HepG2 (cell line): ENCODE data around the gene RNF114. TPM values are rescaled to one million over a fixed set of nuclear protein-coding genes. Genes with fewer than 3 reads are reported as not detected.
"Not testable (repeated sequence)": the region's sequence is repeated elsewhere in the genome, so short reads cannot be mapped to it uniquely, and the experiment has no call there.

ENCODE experiments used
- ATAC-seq: fragments of 200-7000 bp; cut with Tn5 transposase; 3 replicates; pipeline ENCODE4 v1.9.1; 2020; ENCODE audit warnings: mild to moderate bottlenecking, moderate library complexity
- BruUV-seq: library from RNA; stranded (reverse); fragments of 400-500 nt; replicated peaks from 2 replicates; lab custom pipeline; 2021; lab: Mats Ljungman, UMichigan
- CTCF ChIA-PET: fragments of 300-600 bp; formaldehyde crosslinking; extraction: SDS; loops from one replicate; lab custom pipeline; 2021; ENCODE audit warnings: low total read pairs, inconsistent platforms, low intra/inter-chr PET ratio; lab: Yijun Ruan, JAX
- POLR2A ChIA-PET: fragments of 350-600 bp; sonication (Branson Sonifier 250); formaldehyde crosslinking; loops from one replicate; lab custom pipeline; 2020; ENCODE audit warnings: antibody characterized with exemption, inconsistent platforms; lab: Yijun Ruan, JAX
- DNase-seq: peaks from one replicate; pipeline ENCODE4 v3.0.0-alpha.2; 2015; ENCODE audit warnings: low spot score
- FAIRE-seq: peaks from 3 replicates; lab custom pipeline; 2011; peaks lifted over from hg19 to GRCh38; lab: Jason Lieb, UNC
- H2AFZ ChIP-seq: one replicate; pipeline ENCODE4 v1.6.1; 2011; ENCODE audit warnings: low read length, inconsistent platforms
- H3K27ac ChIP-seq: fragments of 300-600 bp; 3 replicates; pipeline ENCODE4 v1.8.0; 2011; ENCODE audit warnings: mixed run types, mild to moderate bottlenecking, mixed read lengths, low read length, inconsistent platforms; ENCODE audit not compliant: insufficient read depth; ENCODE audit errors: extremely low read length
- H3K27me3 ChIP-seq, 2 experiments: fragments of 200-600 bp in 1 of 2; 2 replicates in 1 of 2; 3 replicates in 1 of 2; pipeline versions ENCODE4 v1.6.0 to v1.8.0; 2011; ENCODE audit warnings: low read length in 2 of 2, mild to moderate bottlenecking in 2 of 2, moderate library complexity in 2 of 2, inconsistent platforms in 1 of 2; ENCODE audit not compliant: insufficient read depth in 2 of 2, control insufficient read depth in 1 of 2
- H3K36me3 ChIP-seq, 2 experiments: fragments of 200-600 bp in 1 of 2; replicated peaks in 1 of 2; 2 replicates in 1 of 2; 3 replicates in 1 of 2; pipeline versions ENCODE4 v1.5.1 to v1.8.0; 2011; ENCODE audit warnings: low read length in 2 of 2, inconsistent platforms in 1 of 2; ENCODE audit not compliant: insufficient read depth in 2 of 2, control insufficient read depth in 1 of 2
- H3K4me1 ChIP-seq: 2 replicates; pipeline ENCODE4 v1.5.1; 2012; ENCODE audit warnings: low read length, inconsistent platforms; ENCODE audit not compliant: insufficient read depth
- H3K4me2 ChIP-seq: 2 replicates; pipeline ENCODE4 v1.6.0; 2011; ENCODE audit warnings: low read depth, low read length, inconsistent platforms
- H3K4me3 ChIP-seq, 3 experiments: fragments of 200-600 bp in 1 of 3; sonication (generic), shearing (Covaris generic) in 1 of 3; replicated peaks in 1 of 3; 2 replicates each; pipeline ENCODE4 v1.5.1; 2011 to 2016; ENCODE audit warnings: low read length in 3 of 3, inconsistent platforms in 2 of 3, low read depth in 2 of 3, mild to moderate bottlenecking in 2 of 3, control low read depth in 1 of 3, mixed read lengths in 1 of 3; ENCODE audit not compliant: insufficient read depth in 1 of 3
- H3K79me2 ChIP-seq: one replicate; pipeline ENCODE4 v1.6.1; 2011; ENCODE audit warnings: low read length, inconsistent platforms; ENCODE audit not compliant: insufficient read depth
- H3K9ac ChIP-seq: 2 replicates; pipeline ENCODE4 v1.6.0; 2011; ENCODE audit warnings: mild to moderate bottlenecking, low read depth, low read length, inconsistent platforms; ENCODE audit not compliant: insufficient read depth
- H3K9me3 ChIP-seq: 2 replicates; pipeline ENCODE4 v1.5.1; 2012; ENCODE audit warnings: mild to moderate bottlenecking, low read length
- H4K20me1 ChIP-seq: 2 replicates; pipeline ENCODE4 v1.6.0; 2011; ENCODE audit warnings: inconsistent platforms, mild to moderate bottlenecking, low read length, moderate library complexity; ENCODE audit not compliant: insufficient read depth
- ARID4A ChIP-seq: sonication (generic); formaldehyde crosslinking; IDR thresholded peaks from 2 replicates; pipeline ENCODE4 v1.5.0; 2020; ENCODE audit warnings: mild to moderate bottlenecking, missing genetic modification reagents, borderline replicate concordance
- ATF7 ChIP-seq, 2 experiments: fragments of 450-650 bp in 1 of 2; sonication (generic) in 1 of 2; formaldehyde crosslinking in 1 of 2; IDR thresholded peaks; 2 replicates each; pipeline versions ENCODE4 v1.4.0 to v1.6.1; 2016 to 2020; ENCODE audit warnings: antibody characterized with exemption in 1 of 2, mild to moderate bottlenecking in 1 of 2, missing genetic modification reagents in 1 of 2
- FOXA3 ChIP-seq: IDR thresholded peaks from 2 replicates; pipeline ENCODE4 v1.6.1; 2016; ENCODE audit warnings: missing genetic modification reagents, missing compliant biosample characterization
- GATAD2A ChIP-seq: IDR thresholded peaks from 2 replicates; pipeline ENCODE4 v1.6.1; 2016
- HNF1A ChIP-seq, 2 experiments: sonication (generic) in 1 of 2; formaldehyde crosslinking in 1 of 2; IDR thresholded peaks; 2 replicates each; pipeline versions ENCODE4 v1.4.0 to v1.6.1; 2016 to 2020; ENCODE audit warnings: borderline replicate concordance in 1 of 2, low read depth in 1 of 2, mild to moderate bottlenecking in 1 of 2, missing genetic modification reagents in 1 of 2
- MEIS1 ChIP-seq: sonication (generic); formaldehyde crosslinking; IDR thresholded peaks from 2 replicates; pipeline ENCODE4 v1.9.0; 2021; ENCODE audit warnings: mild to moderate bottlenecking, missing genetic modification reagents, moderate library complexity, borderline replicate concordance
- NONO ChIP-seq, 2 experiments: fragments of 450-650 bp in 1 of 2; sonication (generic) in 1 of 2; formaldehyde crosslinking in 1 of 2; IDR thresholded peaks in 1 of 2; conservative IDR thresholded peaks in 1 of 2; 2 replicates each; pipeline versions ENCODE4 v1.6.1 to v1.8.0; 2017 to 2022; ENCODE audit warnings: mild to moderate bottlenecking in 1 of 2, missing genetic modification reagents in 1 of 2, moderate library complexity in 1 of 2
- RCOR2 ChIP-seq: IDR thresholded peaks from 2 replicates; pipeline ENCODE4 v1.6.1; 2016; ENCODE audit warnings: missing biosample characterization, missing genetic modification reagents
- RFXAP ChIP-seq: sonication (generic); formaldehyde crosslinking; IDR thresholded peaks from 2 replicates; pipeline ENCODE4 v1.4.0; 2020; ENCODE audit warnings: missing genetic modification reagents, borderline replicate concordance
- SAP130 ChIP-seq: IDR thresholded peaks from 2 replicates; pipeline ENCODE4 v1.6.1; 2016; ENCODE audit warnings: low read depth
- SOX5 ChIP-seq: IDR thresholded peaks from 2 replicates; pipeline ENCODE4 v1.6.1; 2016; ENCODE audit warnings: borderline replicate concordance
- TCF7 ChIP-seq: sonication (generic); IDR thresholded peaks from 2 replicates; pipeline ENCODE4 v1.6.1; 2016; ENCODE audit warnings: antibody characterized with exemption, low read depth
- ZNF12 ChIP-seq: sonication (generic); formaldehyde crosslinking; IDR thresholded peaks from 2 replicates; pipeline ENCODE4 v1.5.0; 2020; ENCODE audit warnings: missing genetic modification reagents
- WGBS: methylation state at CpG from one replicate; pipeline ENCODE4 v1.1.6; 2017; ENCODE audit warnings: low lambda C conversion rate; 5-methylcytosine and 5-hydroxymethylcytosine counted together
- in situ Hi-C: cut with HindIII; loops from 2 replicates; pipeline ENCODE4 v1.10.0; 2017; ENCODE audit warnings: low pct_unique_long_range_greater_than_20kb; ENCODE audit not compliant: extremely low pct_ligation_motif_present
- intact Hi-C: fragments of 100-400 bp; cut with micrococcal nuclease; formaldehyde crosslinking; loops from one replicate; pipeline ENCODE4 v1.10.0; 2022; ENCODE audit not compliant: unreplicated experiment
- polyA plus RNA-seq, 8 experiments: library from polyadenylated mRNA; depleted of rRNA in 3 of 8; stranded (reverse) in 7 of 8; unstranded in 1 of 8; fragments of >200 nt; fragmentation: Illumina TruSeq in 4 of 8; extraction: Trizol in 4 of 8; gene quantifications; 2 replicates each; pipeline versions ENCODE4 v1.2.1 to v1.2.3, GENCODE V29; 2011 to 2016; ENCODE audit warnings: low read depth in 4 of 8, missing spikeins in 1 of 8, mixed read lengths in 1 of 8; ENCODE audit not compliant: insufficient read depth in 1 of 8
- total RNA-seq, 5 experiments: library from RNA; depleted of rRNA; stranded (reverse); fragments of >200 nt; fragmentation: Illumina TruSeq; extraction: Trizol; gene quantifications; 2 replicates each; pipeline ENCODE4 v1.2.3, GENCODE V29; 2016; ENCODE audit warnings: low read depth in 1 of 5

RNF114 gene
- total and polyA plus RNA-seq, 2 of the 13 experiments (the other 11 are each of a cell fraction or from before 2014, with no cell fraction given) = 119 to 126 TPM

DNA sequence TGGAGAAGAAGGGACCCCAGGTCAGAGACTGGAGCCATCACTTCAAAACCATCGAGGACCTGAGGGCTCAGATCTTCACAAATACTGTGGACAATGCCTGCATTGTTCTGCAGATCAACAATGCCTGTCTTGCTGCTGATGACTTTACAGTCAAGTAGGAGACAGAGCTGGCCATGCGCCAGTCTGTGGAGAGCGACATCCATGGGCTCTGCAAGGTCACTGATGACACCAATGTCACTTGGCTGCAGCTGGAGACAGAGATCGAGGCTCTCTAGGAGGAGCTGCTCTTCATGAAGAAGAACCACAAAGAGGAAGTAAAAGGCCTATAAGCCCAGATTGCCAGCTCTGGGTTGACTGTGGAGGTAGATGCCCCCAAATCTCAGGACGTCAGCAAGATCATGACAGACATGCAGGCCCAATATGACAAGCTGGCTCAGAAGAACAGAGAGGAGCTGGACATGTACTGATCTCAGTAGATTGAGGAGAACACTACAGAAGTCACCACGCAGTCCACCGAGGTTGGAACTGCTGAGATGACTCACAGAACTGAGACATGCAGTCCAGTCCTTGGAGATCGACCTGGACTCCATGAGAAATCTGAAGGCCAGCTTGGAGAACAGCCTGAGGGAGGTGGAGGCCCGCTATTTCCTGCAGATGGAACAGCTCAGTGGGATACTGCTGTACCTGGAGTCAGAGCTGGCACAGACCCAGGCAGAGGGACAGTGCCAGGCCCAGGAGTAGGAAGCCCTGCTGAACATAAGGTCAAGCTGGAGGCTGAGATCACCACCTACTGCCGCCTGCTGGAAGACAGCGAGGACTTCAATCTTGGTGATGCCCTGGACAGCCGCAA lies 21.1 kb downstream of the RNF114 start:
- H3K4me2 ChIP-seq; H3K9ac ChIP-seq; H3K9me3 ChIP-seq; H3K4me3 ChIP-seq; H2AFZ ChIP-seq; H3K79me2 ChIP-seq; intact Hi-C loops; in situ Hi-C loops; BruUV-seq; H3K27me3 ChIP-seq; H4K20me1 ChIP-seq; CTCF ChIA-PET; TF ChIP-seq ATF7 (IDR thresholded peaks at IDR 0.05); HNF1A (IDR thresholded peaks at IDR 0.05; ENCODE audit: low read depth); NONO (IDR thresholded peaks at IDR 0.05): not testable (repeated sequence)
- POLR2A ChIA-PET = interaction anchor here (1.0 to 1.9 kb wide), 5 partner anchors 12 to 114 kb away, joined by 3 to 6 read pairs (median 4); no protein-coding TSS in a partner anchor
- WGBS = 75% methylated on average over 11 of the region's 12 CpGs
- peak; percentile 10; the same call in 1 of the 3 replicates for ATAC-seq
- FAIRE-seq = peak; percentile 48
- peak overlapping the region; percentile 3 for H3K27ac ChIP-seq
- peak; percentile 75 for DNase-seq
- H3K4me1 ChIP-seq = peaks cover 16% of the 10 kb centered on the region
- H3K36me3 ChIP-seq = peaks cover 17 to 47% of the 10 kb centered on the region in 2 experiments
- TF ChIP-seq ATF7 (CRISPR knock-in tag; IDR thresholded peaks at IDR 0.05) (peak; percentile 64; the same call in 1 of the 2 replicates), GATAD2A (CRISPR knock-in tag) (peak; percentile 26; the same call in 1 of the 2 replicates), FOXA3 (peak; percentile 19; the same call in 1 of the 2 replicates), MEIS1 (CRISPR knock-in tag) (0 out of 2 replicates have a peak, but pooled peaks have one; percentile 14), TCF7 (0 out of 2 replicates have a peak, but pooled peaks have one; percentile 1), RFXAP (CRISPR knock-in tag) (peak; percentile 28; the same call in 1 of the 2 replicates), ARID4A (0 out of 2 replicates have a peak, but pooled peaks have one; percentile 20), HNF1A (CRISPR knock-in tag; IDR thresholded peaks at IDR 0.05; ENCODE audit: borderline replicate concordance) (peak; percentile 42; the same call in 1 of the 2 replicates), SAP130 (CRISPR knock-in tag) (peak; percentile 47; the same call in 1 of the 2 replicates), NONO (CRISPR knock-in tag; conservative IDR thresholded peaks at IDR 0.05) (0 out of 2 replicates have a peak, but pooled peaks have one; percentile 24), RCOR2 (0 out of 2 replicates have a peak, but pooled peaks have one; percentile 29), SOX5 (CRISPR knock-in tag) (peak; percentile 96), ZNF12 (peak; percentile 39; the same call in 1 of the 2 replicates)
